Measurements from ENCODE around the gene EMD.
"Not testable (repeated sequence)": the region's sequence is repeated elsewhere in the genome, so short reads cannot be mapped to it uniquely, and the experiment has no call there.

EMD gene

GRCh38 chrX:154400369-154400817 is 21.3 kb downstream of the EMD start:
- peaks cover 13% of the 10 kb centered on the region for H3K36me3 ChIP-seq (ENCODE audit: insufficient read depth, low read length)
- H3K27ac ChIP-seq (ENCODE audit: low read depth, low read length); H3K4me3 ChIP-seq (ENCODE audit: low read depth in 1 of 2, low read length in 2 of 2): not testable (repeated sequence)

GRCh38 chrX:154401045-154401799 is 22.1 kb downstream of the EMD start:
- H3K27ac ChIP-seq (ENCODE audit: low read depth, low read length) = no peak overlapping the region
- H3K9me3 ChIP-seq (ENCODE audit: low read length) = no peaks in the 10 kb centered on the region
- peaks cover 0 to 8% of the 10 kb centered on the region in 2 donors for H3K27me3 ChIP-seq (ENCODE audit: control insufficient read depth in 1 of 2, insufficient read depth in 2 of 2, low read length in 2 of 2)

More at GRCh38 chrX:154400369-154400817, 21.3 kb downstream of the EMD start:
- H3K9ac ChIP-seq (ENCODE audit: low read length); H3K27me3 ChIP-seq (ENCODE audit: control insufficient read depth in 1 of 2, insufficient read depth in 2 of 2, low read length in 2 of 2); H3K9me3 ChIP-seq (ENCODE audit: low read length): not testable (repeated sequence)
- H3K4me1 ChIP-seq (ENCODE audit: insufficient read depth, low read length) = peaks cover 13% of the 10 kb centered on the region

GRCh38 chrX:154401918-154402621 is 23.0 kb downstream of the EMD start:
- peaks cover 13% of the 10 kb centered on the region for H3K4me1 ChIP-seq (ENCODE audit: insufficient read depth, low read length)

More at GRCh38 chrX:154401045-154401799, 22.1 kb downstream of the EMD start:
- H3K4me1 ChIP-seq (ENCODE audit: insufficient read depth, low read length) = peaks cover 13% of the 10 kb centered on the region
- H3K4me3 ChIP-seq (ENCODE audit: low read depth in 1 of 2, low read length in 2 of 2) = no peak overlapping the region
- H3K9ac ChIP-seq (ENCODE audit: low read length) = no peak overlapping the region
- H3K36me3 ChIP-seq (ENCODE audit: insufficient read depth, low read length) = peaks cover 13% of the 10 kb centered on the region

GRCh38 chrX:154402622-154403127 is 23.6 kb downstream of the EMD start:
- peaks cover 13% of the 10 kb centered on the region for H3K4me1 ChIP-seq (ENCODE audit: insufficient read depth, low read length)
- H3K27ac ChIP-seq (ENCODE audit: low read depth, low read length) = no peak overlapping the region
- H3K9ac ChIP-seq (ENCODE audit: low read length) = no peak overlapping the region
- no peaks in the 10 kb centered on the region for H3K9me3 ChIP-seq (ENCODE audit: low read length)
- H3K27me3 ChIP-seq (ENCODE audit: control insufficient read depth in 1 of 2, insufficient read depth in 2 of 2, low read length in 2 of 2) = peaks cover 0 to 8% of the 10 kb centered on the region in 2 donors
- H3K4me3 ChIP-seq (ENCODE audit: low read depth in 1 of 2, low read length in 2 of 2) = no peak overlapping the region
- H3K36me3 ChIP-seq (ENCODE audit: insufficient read depth, low read length) = peaks cover 13% of the 10 kb centered on the region

More at GRCh38 chrX:154401918-154402621, 23.0 kb downstream of the EMD start:
- Histone ChIP-seq H3K4me3 (ENCODE audit: low read depth in 1 of 2, low read length in 2 of 2) (no peak overlapping the region), H3K27ac (ENCODE audit: low read depth, low read length) (no peak overlapping the region), H3K9ac (ENCODE audit: low read length) (no peak overlapping the region), H3K27me3 (ENCODE audit: control insufficient read depth in 1 of 2, insufficient read depth in 2 of 2, low read length in 2 of 2) (peaks cover 0 to 8% of the 10 kb centered on the region in 2 donors), H3K36me3 (ENCODE audit: insufficient read depth, low read length) (peaks cover 13% of the 10 kb centered on the region), H3K9me3 (ENCODE audit: low read length) (no peaks in the 10 kb centered on the region)

GRCh38 chrX:154403192-154403591 is 24.1 kb downstream of the EMD start:
- Histone ChIP-seq H3K36me3 (ENCODE audit: insufficient read depth, low read length) (peaks cover 13% of the 10 kb centered on the region), H3K9ac (ENCODE audit: low read length) (no peak overlapping the region), H3K4me1 (ENCODE audit: insufficient read depth, low read length) (peaks cover 13% of the 10 kb centered on the region), H3K4me3 (ENCODE audit: low read depth in 1 of 2, low read length in 2 of 2) (no peak overlapping the region), H3K27me3 (ENCODE audit: control insufficient read depth in 1 of 2, insufficient read depth in 2 of 2, low read length in 2 of 2) (peaks cover 0 to 8% of the 10 kb centered on the region in 2 donors), H3K27ac (ENCODE audit: low read depth, low read length) (no peak overlapping the region), H3K9me3 (ENCODE audit: low read length) (no peaks in the 10 kb centered on the region)

GRCh38 chrX:154403858-154404257 is 24.8 kb downstream of the EMD start:
- H3K9ac ChIP-seq (ENCODE audit: low read length) = no peak overlapping the region
- no peak overlapping the region for H3K4me3 ChIP-seq (ENCODE audit: low read depth in 1 of 2, low read length in 2 of 2)
- no peak overlapping the region for H3K27ac ChIP-seq (ENCODE audit: low read depth, low read length)
- H3K36me3 ChIP-seq (ENCODE audit: insufficient read depth, low read length) = peaks cover 13% of the 10 kb centered on the region
- H3K27me3 ChIP-seq (ENCODE audit: control insufficient read depth in 1 of 2, insufficient read depth in 2 of 2, low read length in 2 of 2) = peaks cover 0 to 5% of the 10 kb centered on the region in 2 donors
- H3K9me3 ChIP-seq (ENCODE audit: low read length) = no peaks in the 10 kb centered on the region
- peaks cover 13% of the 10 kb centered on the region for H3K4me1 ChIP-seq (ENCODE audit: insufficient read depth, low read length)

- Histone ChIP-seq H3K27ac (ENCODE audit: low read depth, low read length) (no peak overlapping the region), H3K4me1 (ENCODE audit: insufficient read depth, low read length) (peaks cover 6% of the 10 kb centered on the region), H3K27me3 (ENCODE audit: control insufficient read depth in 1 of 2, insufficient read depth in 2 of 2, low read length in 2 of 2) (peaks cover 0 to 5% of the 10 kb centered on the region in 2 donors), H3K4me3 (ENCODE audit: low read depth in 1 of 2, low read length in 2 of 2) (no peak overlapping the region), H3K36me3 (ENCODE audit: insufficient read depth, low read length) (peaks cover 5% of the 10 kb centered on the region), H3K9ac (ENCODE audit: low read length) (no peak overlapping the region), H3K9me3 (ENCODE audit: low read length) (no peaks in the 10 kb centered on the region)
Observed at GRCh38 chrX:154404625-154405192, 25.6 kb downstream of the EMD start.

- H3K27me3 ChIP-seq (ENCODE audit: control insufficient read depth in 1 of 2, insufficient read depth in 2 of 2, low read length in 2 of 2) = peaks cover 0 to 11% of the 10 kb centered on the region in 2 donors
- H3K9me3 ChIP-seq (ENCODE audit: low read length) = no peaks in the 10 kb centered on the region
- H3K27ac ChIP-seq (ENCODE audit: low read depth, low read length) = no peak overlapping the region
- peak overlapping the region in 1 of 2 donors; percentile 18 for H3K4me3 ChIP-seq (ENCODE audit: low read depth in 1 of 2, low read length in 2 of 2)
- H3K36me3 ChIP-seq (ENCODE audit: insufficient read depth, low read length) = no peaks in the 10 kb centered on the region
- H3K4me1 ChIP-seq (ENCODE audit: insufficient read depth, low read length) = peaks cover 11% of the 10 kb centered on the region
- no peak overlapping the region for H3K9ac ChIP-seq (ENCODE audit: low read length)
Observed at GRCh38 chrX:154408659-154409221, 29.6 kb downstream of the EMD start.

- peak within 1 kb of the TSS in 1 of 2 donors; percentile 18 for H3K4me3 ChIP-seq (ENCODE audit: low read depth in 1 of 2, low read length in 2 of 2)
- peaks cover 0 to 9% of the 10 kb centered on the region in 2 donors for H3K27me3 ChIP-seq (ENCODE audit: control insufficient read depth in 1 of 2, insufficient read depth in 2 of 2, low read length in 2 of 2)
- H3K9ac ChIP-seq (ENCODE audit: low read length) = no peak within 1 kb of the TSS
- no peak within 1 kb of the TSS for H3K27ac ChIP-seq (ENCODE audit: low read depth, low read length)
- H3K36me3 ChIP-seq (ENCODE audit: insufficient read depth, low read length) = no peaks in the 10 kb centered on the region
- no peaks in the 10 kb centered on the region for H3K9me3 ChIP-seq (ENCODE audit: low read length)
- H3K4me1 ChIP-seq (ENCODE audit: insufficient read depth, low read length) = peaks cover 11% of the 10 kb centered on the region
Observed at GRCh38 chrX:154409222-154409871, 30.3 kb downstream of the EMD start, which contains the start of gene DNASE1L1. DNASE1L1 (minus strand) TSS chrX:154409254; CDS start chrX:154405568, 3,686 bp downstream.

GRCh38 chrX:154411981-154412340 is 32.9 kb downstream of the EMD start:
- H3K9ac ChIP-seq (ENCODE audit: low read length) = no peak overlapping the region
- no peaks in the 10 kb centered on the region for H3K36me3 ChIP-seq (ENCODE audit: insufficient read depth, low read length)
- peak overlapping the region; percentile 50 to 54 for H3K4me3 ChIP-seq (ENCODE audit: low read depth in 1 of 2, low read length in 2 of 2)
- H3K27ac ChIP-seq (ENCODE audit: low read depth, low read length) = peak overlapping the region; percentile 72
- H3K4me1 ChIP-seq (ENCODE audit: insufficient read depth, low read length) = peaks cover 11% of the 10 kb centered on the region
- no peaks in the 10 kb centered on the region for H3K9me3 ChIP-seq (ENCODE audit: low read length)
- peaks cover 0 to 6% of the 10 kb centered on the region in 2 donors for H3K27me3 ChIP-seq (ENCODE audit: control insufficient read depth in 1 of 2, insufficient read depth in 2 of 2, low read length in 2 of 2)
